GM21717 (cell line): ENCODE data around the gene SGSH.

Experiments
- ATAC-seq: cut with Tn5 transposase; IDR thresholded peaks from one replicate; pipeline ENCODE4 v1.9.1; 2021; ENCODE audit warnings: mild to moderate bottlenecking, moderate library complexity; ENCODE audit not compliant: unreplicated experiment

SGSH gene

DNA sequence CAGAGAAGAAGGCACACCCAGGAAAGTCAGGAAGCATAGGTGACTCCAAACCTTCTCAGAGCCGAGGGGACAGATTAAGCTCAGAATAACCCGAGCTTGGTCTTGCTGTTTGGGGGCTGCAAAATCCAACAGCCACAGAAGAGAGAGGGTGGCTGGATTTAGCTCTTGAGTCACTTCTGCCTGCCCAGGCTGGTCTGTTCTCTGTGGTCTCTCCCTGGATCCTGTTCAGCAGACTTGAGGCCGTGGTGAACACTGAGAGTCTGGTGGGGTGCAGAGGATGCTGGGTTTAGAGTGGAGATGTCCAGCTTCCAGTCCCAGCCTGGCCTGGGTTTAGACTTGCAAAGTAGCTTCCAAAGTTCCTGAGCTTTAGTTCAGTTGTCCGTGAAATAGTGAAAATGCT lies 8.9 kb upstream of the SGSH start:
- ATAC-seq, result no peak

DNA sequence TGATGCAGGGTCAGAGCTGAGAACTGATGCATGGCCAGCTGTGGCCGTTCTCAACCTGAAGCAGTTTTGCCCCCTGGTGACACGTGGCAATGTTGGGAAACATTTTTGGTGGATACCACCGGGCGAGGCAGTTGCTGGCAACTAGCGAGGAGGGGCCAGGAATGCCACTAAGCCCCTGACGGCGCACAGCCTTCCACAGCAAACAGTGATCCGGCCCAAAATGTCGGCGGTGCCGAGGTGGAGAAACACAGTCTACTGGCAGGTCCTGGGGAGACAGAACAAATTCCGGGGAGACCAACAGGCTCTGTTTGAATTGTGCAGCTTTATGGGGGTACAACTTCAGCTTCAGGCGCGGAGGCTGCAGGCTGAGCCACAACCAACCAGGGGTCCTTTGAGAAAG lies 8.3 kb upstream of the SGSH start:
- ATAC-seq, result no peak

DNA sequence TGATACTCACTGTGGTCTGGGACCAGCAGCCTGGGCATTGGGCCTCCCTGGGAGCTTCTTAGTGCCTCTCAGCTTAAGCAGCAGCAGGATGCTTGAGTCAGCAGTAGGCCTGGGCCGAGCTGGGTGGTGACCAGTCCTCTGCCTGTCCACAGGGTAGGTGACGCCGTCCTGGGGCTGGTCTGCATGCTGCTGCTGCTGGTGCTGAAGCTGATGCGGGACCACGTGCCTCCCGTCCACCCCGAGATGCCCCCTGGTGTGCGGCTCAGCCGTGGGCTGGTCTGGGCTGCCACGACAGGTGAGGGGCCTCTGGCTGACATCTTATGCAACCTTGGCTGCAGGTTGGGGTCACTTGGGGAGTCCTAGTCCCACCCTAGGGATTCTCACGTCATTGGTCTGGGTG lies 7.5 kb upstream of the SGSH start:
- no peak for ATAC-seq

DNA sequence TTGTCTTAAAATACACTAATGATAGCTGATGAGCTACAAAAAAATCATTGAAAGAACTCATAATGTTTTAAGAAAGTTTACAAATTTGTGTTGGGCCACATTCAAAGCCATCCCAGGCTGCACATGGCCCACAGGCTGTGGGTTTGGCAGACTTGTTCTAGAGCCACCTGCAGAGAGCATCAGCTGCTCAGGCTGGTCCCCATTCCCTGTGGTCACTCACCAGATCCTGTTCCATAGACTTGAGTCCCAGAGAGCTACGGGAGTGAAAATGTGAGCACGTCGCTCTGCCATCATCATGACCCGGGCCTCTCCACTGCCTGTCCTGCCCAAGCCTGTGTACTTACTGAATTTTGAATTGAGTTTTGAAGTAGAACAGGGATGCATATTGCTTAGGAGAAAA lies 7.0 kb upstream of the SGSH start:
- no peak for ATAC-seq

DNA sequence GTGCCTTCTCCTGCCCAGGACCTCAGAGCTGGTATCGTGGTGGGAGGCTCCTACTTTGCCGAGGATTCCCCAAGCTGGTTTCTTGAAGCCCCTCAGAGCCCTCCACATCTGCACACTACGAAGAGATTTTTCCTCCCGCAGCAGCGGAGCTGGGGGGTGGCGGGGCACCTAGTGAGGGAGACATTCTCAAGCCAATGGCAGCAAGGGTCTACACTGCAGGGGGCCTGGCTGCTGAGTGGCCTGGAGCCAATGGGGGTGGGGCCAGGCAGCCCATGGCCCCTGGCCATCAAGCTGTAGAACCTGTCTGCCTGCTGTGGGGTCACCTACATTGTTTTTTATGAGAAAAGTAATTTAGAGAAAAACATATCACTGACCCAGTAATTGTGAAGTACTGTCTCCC lies 5.1 kb upstream of the SGSH start:
- no peak for ATAC-seq

DNA sequence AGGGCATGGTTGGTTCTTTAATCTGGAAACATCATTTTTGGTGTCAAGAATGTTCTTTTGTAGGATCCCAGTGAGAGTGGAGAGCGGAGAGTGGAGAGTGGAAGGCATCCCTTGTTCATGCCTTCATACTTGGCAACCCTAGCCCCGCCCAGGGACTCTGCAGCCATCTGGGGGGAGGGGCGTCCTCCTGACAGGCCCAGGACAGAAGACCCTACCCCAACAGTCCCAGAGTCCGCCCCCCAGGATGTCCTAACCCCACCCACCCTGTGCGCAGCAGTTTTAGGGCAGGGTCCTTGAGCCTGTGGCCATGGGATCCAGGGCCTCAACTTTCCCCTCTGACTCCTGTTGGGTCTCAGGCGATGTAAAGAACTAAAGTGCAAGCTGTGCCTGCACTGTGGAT lies 4.5 kb upstream of the SGSH start:
- no peak for ATAC-seq

DNA sequence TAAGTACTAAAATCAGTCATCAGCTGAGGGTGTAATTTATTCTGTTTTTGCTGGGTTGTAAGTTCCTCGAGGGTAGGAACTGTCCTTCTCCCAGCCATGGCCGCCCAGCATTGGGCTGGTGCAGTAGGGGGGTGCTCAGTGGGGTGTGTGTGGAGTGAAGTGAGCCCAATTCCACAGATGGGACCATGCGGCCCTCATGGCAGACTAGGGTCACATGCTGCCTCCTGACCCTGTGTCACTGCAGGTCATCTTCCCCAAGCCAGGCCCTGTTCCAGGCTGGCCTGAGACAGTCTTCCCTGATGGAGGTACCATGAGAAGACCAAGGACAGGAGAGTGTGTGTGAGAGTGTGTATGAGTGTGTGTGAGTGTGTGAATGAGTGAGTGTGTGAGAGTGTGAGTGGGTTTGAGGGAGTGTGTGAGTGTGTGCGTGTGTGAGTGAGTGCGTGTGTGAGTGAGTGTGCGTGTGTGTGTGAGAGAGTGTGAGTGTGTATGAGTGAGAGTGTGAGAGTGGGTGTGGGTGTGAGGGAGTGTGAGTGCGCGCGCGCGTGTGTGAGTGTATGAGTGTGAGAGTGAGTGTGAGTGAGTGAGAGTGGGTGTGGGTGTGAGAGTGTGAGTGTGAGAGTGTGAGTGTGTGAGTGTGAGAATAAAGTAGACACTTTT lies 3.8 kb upstream of the SGSH start:
- ATAC-seq, result no peak

DNA sequence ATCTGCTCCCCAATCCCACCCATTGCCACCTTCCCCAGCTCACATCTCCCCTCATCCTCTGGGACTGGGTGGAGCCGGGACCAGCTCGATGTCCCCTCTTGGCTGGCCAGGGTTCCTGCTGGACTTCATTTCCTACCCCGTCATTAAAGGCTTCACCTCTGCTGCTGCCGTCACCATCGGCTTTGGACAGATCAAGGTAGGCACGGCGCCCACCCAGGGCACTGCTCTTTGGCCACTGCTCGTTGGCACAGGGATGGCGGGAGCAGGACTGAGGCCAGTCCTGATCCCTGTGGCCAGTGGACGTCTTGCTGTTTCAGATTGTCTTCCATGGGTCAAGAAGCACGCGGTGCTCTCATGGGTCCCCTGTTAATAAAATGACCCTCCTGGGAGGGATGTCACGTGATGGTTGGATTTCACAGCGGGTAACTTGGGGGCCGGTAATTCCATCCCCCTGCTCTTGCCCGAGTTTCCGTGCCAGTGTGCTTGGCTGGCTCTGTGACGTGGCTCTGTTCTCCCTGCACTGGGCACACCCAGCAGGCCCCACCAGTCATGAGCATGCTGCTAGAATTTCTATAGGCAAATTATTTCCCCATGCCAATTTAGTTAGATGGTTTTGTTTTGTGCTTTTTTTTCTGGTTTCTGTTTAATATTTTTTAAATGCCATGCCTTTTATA lies 3.1 kb upstream of the SGSH start:
- ATAC-seq, result no peak

DNA sequence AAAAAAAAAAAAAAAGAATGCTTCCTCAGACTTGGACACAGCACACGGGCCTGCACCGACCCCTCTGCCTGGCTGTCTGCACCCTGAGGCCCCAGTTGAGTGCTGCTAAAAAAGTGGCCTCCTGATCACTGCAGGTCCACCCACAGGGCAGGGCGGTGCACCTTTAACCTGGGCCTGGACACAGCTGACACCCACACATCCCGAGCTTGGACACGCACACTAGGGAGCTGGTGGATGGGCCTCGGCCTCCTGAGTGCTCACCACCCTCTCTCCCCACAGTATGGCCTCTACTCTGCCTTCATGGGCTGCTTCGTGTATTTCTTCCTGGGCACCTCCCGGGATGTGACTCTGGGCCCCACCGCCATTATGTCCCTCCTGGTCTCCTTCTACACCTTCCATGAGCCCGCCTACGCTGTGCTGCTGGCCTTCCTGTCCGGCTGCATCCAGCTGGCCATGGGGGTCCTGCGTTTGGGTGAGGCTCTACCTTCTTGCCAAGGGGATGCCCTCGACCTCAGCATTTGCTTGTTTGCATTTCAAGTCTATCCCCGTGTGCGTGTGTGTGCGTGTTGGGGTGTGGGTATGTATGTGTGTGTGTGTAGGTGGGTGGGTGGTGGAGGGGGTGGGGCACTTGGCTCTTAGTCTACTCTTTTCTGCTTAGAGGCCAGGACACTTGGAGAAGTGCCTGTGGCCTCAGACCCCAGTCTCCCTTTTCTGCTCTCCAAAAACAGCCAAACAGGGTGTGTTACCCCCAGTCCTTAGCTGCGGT lies 2.4 kb upstream of the SGSH start:
- ATAC-seq, result no peak

DNA sequence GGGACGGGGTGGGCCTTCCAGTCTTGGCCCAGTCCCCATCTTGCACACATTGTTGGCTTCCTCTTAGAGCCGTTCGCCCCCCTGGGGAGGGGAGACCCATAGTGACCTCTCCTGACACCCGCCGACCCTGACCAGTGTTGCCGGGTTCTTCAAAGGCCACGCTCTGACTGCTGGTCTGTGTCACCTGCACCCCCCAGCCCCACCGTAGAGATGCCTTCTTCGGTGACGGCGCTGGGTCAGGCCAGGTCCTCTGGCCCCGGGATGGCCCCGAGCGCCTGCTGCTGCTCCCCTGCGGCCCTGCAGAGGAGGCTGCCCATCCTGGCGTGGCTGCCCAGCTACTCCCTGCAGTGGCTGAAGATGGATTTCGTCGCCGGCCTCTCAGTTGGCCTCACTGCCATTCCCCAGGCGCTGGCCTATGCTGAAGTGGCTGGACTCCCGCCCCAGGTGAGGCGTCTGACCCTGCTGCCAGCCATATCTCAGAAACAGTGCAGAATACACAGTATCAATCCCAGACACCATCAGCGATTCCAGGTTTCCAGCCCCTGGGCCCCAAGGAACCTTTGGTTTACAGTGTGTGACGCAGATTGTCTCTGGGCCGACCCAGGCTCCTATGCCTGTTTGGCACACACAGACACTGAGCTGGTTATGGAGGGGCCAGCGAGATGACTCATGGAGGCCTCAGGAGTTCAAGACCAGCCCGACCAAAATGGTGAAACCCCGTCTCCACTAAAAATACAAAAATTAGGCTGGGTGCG lies 1.4 kb upstream of the SGSH start:
- no peak for ATAC-seq

DNA sequence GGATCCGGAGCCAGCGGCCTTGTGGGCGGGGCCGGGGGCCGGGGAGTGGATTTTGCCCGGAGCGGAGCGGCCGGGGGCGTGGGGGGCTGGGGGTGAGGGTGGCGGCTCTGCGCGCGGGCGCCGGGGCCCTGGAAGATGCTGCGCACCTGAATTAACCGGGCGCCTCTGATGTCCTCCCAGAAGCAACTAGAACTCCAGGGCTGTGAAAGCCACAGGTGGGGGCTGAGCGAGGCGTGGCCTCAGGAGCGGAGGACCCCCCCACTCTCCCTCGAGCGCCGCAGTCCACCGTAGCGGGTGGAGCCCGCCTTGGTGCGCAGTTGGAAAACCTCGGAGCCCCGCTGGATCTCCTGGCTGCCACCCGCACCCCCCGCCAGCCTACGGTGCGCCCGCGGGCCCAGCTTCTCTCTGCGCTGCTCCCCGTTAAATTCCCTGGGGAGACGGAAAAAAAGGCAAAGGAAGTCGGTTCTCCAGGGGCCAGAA lies 643 bp upstream of the SGSH start:
- ATAC-seq, result no peak

DNA sequence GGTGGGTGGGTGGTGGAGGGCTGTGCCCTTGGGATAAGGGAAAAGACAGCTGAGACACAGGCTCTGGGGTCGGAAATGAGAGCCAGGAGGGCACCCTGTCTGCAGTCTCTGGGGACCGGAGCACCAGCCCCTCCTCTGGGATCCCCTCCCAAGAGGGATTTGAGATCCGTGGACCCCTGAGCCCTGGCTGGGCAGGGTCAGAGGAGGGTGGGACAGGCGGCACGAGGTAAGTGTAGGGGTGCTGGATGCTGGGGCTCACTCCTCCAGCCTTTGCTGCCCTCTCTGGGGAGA lies 425 bp downstream of the SGSH start:
- no peak for ATAC-seq

DNA sequence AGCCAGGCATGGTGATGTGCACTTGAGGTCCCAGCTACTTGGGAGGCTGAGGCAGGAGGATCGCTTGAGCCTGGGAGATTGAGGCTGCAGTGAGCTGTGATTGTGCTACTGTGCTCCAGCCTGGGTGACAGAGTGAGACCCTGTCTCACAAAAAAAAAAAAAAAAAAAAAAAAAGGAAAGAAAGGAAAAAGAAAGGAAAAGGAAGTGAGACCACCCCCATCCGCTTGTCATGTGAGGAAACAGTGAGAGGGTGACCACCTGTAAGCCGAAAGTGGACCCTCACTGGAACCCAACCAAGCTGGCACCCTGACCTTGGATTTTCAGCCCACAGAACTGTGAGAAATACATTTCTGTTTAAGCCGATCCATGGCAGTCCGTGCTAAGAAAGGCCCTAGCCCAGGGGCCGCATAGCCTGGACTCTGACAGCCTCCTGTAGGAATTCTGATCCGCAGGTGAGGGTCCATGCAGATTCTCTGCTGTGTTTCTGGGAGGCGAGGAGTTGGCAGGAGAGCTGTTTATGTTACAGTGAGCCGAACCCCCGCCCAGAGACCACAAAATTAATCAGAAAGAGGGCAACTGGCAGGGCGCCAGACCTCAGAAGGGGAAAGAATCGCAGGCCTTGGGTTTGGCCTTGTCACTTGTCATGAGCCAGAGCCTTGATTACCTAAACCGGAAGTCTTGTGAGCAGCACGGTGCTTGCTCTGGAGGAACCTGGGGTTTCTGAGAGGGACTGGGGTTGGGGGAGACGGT lies 945 bp downstream of the SGSH start:
- peak; percentile 55 for ATAC-seq

DNA sequence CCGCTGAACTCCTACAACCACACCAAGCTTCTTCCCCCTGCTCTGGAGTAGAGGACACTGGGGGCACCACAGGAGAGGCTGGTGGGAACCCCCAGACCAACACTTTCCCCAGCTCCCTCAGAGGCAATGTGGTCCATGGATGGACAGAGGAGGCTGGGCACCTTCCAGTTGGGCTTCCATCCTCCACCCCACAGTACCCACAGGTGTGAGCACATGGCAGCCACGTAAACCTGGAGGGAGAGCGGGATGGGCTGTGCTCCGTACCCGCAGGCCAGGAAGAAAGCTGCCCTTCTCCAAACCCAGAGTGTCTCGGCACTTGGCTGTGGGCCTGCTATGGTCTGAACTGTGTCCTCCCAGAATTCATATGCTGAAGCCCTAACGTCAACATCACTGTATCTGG lies 1.7 kb downstream of the SGSH start:
- no peak for ATAC-seq

DNA sequence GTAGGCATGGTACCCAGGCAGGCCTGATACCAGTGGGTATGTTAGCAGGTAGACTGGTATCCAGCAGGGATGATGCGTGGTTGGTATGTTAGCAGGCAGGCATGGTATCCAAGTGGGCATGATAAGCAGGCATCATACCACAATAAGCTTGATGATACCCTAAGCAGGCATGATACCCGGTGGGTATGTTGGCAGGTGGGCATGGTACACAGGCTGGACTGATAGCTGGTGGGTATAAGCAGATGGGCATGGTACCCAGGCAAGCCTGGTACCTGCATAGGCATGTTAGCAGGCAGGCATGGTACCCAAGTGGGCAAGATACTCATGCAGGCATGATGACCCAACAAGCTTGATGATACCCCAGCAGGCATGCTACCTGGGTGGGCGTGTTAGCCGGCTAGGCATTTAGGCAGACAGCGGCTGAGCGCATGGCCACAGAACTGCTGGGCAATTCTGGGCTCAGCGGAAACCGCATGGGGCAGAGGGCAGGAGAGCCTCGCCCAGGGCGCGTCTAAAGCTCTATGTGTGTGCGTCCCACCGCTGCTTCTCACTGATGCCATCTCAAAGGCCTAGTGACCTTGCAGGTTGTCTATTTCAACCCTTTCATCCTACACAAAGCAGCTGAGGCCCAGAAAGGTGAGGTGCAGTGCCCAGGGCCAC lies 2.3 kb downstream of the SGSH start:
- ATAC-seq, result no peak

DNA sequence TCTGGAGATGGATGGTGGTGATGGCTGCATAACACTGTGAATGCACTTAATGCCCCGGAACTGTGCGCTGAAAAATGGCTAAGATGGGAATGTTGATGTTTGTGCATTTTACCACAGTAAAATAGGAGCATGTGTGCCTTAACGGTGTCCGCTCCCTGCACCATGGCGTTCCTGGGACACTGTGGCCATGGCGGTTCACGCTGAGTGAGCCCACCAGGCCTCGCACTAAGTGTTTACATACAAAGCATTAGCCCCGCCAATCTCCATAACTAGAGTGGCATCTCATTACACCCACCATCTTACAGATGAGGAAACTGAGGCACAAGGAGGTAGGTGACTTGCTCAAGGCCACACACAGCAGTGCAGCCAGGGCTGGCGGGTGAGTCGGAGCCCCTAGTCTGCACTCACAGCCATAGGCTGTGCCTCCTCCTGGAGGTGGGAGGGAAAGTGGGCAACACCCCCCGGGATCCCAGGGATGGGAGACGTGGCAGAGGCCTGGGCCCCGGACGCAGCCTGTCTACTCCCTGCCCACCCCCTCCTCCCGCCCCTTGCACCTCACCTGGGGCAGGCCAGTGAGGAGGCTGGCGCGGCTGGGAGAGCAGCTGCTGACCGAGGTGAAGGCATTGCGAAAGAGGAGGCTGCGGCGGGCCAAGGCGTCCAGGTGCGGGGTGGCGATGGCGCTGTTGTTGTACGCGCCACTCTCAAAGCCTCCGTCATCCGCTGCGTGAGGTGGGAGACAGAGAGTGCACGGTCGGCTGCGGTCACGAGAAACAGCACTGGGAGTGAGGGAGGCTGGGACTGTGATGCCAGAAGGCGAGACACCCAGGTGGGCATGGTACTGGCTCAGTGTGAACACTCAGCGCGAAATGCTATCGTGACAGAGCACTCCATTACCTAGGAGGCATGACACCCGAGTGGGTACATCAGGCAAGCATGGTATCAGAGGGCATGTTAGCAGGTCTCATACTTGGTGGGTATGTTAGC lies 3.4 kb downstream of the SGSH start:
- no peak for ATAC-seq

DNA sequence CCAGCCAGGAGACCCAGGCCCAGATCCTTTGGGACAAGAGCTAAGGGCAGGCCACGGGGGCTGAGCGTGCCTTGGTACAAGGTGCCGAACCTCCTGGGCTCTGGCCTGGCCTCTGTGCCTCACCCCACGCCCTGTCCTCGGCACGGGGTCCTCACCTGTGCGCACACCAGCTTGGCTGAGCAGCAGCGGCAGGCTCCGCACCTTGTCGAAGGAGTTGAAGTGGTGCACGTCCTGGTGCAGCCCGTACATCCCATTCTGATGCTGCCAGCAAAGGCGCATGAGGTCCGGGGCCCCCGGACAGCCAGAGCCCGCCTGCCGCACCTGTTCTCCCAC lies 5.3 kb downstream of the SGSH start:
- no peak for ATAC-seq

DNA sequence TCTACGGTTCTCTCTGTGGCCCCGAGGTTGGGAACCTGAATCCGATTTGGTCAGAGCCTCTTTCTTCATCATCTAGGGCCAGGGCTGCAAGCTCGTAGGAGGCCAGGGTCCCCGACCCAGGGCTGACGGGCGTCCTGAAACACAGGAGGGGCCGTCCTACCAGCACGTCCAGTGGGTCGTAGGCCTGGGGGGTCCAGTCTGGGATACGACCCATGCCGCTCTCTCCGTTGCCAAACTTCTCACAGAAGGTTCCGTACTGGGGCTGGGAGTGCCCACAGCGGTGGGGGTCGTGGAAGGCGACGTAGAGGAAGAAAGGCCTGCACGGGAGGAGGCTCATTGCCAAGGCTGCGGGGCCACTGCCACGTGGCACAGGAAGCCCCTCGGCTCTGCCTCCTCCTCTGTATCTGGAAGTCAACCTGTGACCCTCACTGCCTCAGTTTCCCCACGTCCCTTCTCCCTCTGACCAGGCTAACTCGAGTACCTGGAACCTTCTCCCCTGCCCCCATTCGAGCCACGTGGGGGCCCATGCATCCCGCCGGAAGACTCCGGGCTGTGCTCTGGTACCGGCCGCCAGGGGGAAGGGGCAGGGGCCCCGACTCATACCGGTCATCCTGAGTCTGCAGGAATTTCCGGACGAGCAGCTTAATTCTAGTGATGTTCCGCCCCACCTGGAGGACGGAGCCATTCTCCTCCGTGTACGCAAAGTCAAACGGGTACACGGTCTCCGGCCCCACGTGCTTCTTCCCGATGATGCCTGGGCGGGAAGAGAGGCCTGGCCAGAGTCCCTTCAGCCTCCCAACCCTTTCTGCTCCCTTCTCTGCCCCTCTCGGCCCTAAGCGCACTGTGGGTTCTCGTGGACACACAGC lies 5.9 kb downstream of the SGSH start:
- ATAC-seq, result no peak

DNA sequence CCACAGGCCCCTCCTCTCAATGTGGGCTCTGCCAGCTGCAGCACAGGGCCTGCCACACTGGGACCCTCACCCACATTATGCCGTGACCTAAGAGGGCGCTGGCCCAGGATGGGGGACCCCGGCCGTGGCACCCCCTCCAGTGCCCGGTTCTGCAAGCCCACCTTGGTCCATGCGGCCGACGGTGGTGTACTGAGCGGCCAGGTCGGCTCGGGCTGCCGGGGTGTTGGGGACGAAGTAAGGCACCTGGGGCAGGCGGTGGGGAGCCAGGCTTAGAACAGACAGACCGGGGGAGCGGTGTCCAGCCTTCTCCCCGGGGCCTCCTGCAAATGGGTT lies 6.5 kb downstream of the SGSH start:
- no peak for ATAC-seq
